ENCODE data around the gene SLC6A6. TPM values are rescaled to one million over a fixed set of nuclear protein-coding genes. Genes with fewer than 3 reads are reported as not detected.

Gene SLC6A6
- total RNA-seq, 4 donors from 2014 or later: 15.0 to 36.2 (median 23.7) TPM

- Histone ChIP-seq H3K36me3 (no peaks in the 10 kb centered on the region), H3K27me3 (peaks cover 0 to 27% (median 0%) of the 10 kb centered on the region in 4 donors), H3K9me3 (no peaks in the 10 kb centered on the region), H3K4me3 (no peak overlapping the region), H3K27ac (replicated peaks in 1 of 4) (no peak overlapping the region), H3K4me1 (peaks cover 17 to 44% (median 23%) of the 10 kb centered on the region in 4 donors)
- intact Hi-C loops (cut with DNase I): no loop called here
- DNase-seq (ENCODE audit: extremely low spot score): no peak
- WGBS: 83% methylated on average over 5 of the region's 14 CpGs
- TF ChIP-seq POLR2A (IDR thresholded peaks at IDR 0.05; ENCODE audit: low read depth): no peak
- TF ChIP-seq EP300 (IDR thresholded peaks at IDR 0.05): no peak
- TF ChIP-seq, protein P1, sequence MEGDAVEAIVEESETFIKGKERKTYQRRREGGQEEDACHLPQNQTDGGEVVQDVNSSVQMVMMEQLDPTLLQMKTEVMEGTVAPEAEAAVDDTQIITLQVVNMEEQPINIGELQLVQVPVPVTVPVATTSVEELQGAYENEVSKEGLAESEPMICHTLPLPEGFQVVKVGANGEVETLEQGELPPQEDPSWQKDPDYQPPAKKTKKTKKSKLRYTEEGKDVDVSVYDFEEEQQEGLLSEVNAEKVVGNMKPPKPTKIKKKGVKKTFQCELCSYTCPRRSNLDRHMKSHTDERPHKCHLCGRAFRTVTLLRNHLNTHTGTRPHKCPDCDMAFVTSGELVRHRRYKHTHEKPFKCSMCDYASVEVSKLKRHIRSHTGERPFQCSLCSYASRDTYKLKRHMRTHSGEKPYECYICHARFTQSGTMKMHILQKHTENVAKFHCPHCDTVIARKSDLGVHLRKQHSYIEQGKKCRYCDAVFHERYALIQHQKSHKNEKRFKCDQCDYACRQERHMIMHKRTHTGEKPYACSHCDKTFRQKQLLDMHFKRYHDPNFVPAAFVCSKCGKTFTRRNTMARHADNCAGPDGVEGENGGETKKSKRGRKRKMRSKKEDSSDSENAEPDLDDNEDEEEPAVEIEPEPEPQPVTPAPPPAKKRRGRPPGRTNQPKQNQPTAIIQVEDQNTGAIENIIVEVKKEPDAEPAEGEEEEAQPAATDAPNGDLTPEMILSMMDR (IDR thresholded peaks at IDR 0.05): no peak
- TF ChIP-seq POLR2AphosphoS5 (IDR thresholded peaks at IDR 0.05): no peak
Measured at GRCh38 chr3:14533457-14533958, 131.1 kb downstream of the SLC6A6 start.

- 56% methylated on average over 20 of the region's 20 CpGs for WGBS
- Histone ChIP-seq H3K27me3 (peaks cover 0 to 27% (median 0%) of the 10 kb centered on the region in 4 donors), H3K9me3 (no peaks in the 10 kb centered on the region), H3K4me1 (peaks cover 20 to 49% (median 23%) of the 10 kb centered on the region in 4 donors), H3K4me3 (no peak overlapping the region), H3K27ac (replicated peaks in 1 of 4) (no peak overlapping the region), H3K36me3 (no peaks in the 10 kb centered on the region)
- no peak for TF ChIP-seq EP300 (IDR thresholded peaks at IDR 0.05)
- TF ChIP-seq, protein P1 (IDR thresholded peaks at IDR 0.05): no peak
- no peak for TF ChIP-seq POLR2AphosphoS5 (IDR thresholded peaks at IDR 0.05)
- TF ChIP-seq POLR2A (IDR thresholded peaks at IDR 0.05; ENCODE audit: low read depth): no peak
- no peak for DNase-seq (ENCODE audit: extremely low spot score)
- intact Hi-C loops (cut with DNase I): no loop called here
Measured at GRCh38 chr3:14534516-14535191, 132.2 kb downstream of the SLC6A6 start.

DNA sequence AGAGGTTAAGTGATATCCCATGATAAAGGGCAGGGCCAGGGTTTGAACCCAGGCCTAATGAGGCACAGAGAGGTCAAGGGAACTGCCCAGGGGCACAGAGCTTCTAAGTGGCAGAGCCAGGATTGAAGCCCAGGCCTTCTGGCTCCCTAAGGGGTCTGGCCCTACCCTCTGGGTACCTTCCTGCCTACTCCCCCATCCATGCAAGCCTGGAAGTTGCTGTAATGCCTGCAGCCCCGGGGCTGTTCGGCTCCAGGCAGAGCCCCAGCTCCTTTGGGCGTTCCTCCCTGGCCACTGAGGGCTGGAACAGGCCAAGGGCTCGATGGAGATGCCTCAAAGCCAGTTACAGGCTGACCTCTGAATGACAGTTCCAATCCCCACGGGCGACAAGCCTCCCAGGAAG, 133.2 kb downstream of the SLC6A6 start:
- TF ChIP-seq POLR2A (IDR thresholded peaks at IDR 0.05; ENCODE audit: low read depth): no peak
- TF ChIP-seq, protein P1 (IDR thresholded peaks at IDR 0.05): no peak
- TF ChIP-seq POLR2AphosphoS5 (IDR thresholded peaks at IDR 0.05): no peak
- no peak for TF ChIP-seq EP300 (IDR thresholded peaks at IDR 0.05)
- WGBS: 67% methylated on average over 5 of the region's 6 CpGs
- no peak overlapping the region for H3K4me3 ChIP-seq
- DNase-seq (ENCODE audit: extremely low spot score): no peak
- peaks cover 20 to 53% (median 23%) of the 10 kb centered on the region in 4 donors for H3K4me1 ChIP-seq
- H3K27me3 ChIP-seq: peaks cover 0 to 27% (median 0%) of the 10 kb centered on the region in 4 donors
- H3K27ac ChIP-seq (replicated peaks in 1 of 4): no peak overlapping the region
- no peaks in the 10 kb centered on the region for H3K36me3 ChIP-seq
- intact Hi-C loops (cut with DNase I): no loop called here
- no peaks in the 10 kb centered on the region for H3K9me3 ChIP-seq

- Histone ChIP-seq H3K27ac (replicated peaks in 1 of 4) (no peak overlapping the region), H3K27me3 (peaks cover 0 to 32% (median 0%) of the 10 kb centered on the region in 4 donors), H3K4me1 (peaks cover 20 to 56% (median 23%) of the 10 kb centered on the region in 4 donors), H3K36me3 (no peaks in the 10 kb centered on the region), H3K4me3 (no peak overlapping the region), H3K9me3 (no peaks in the 10 kb centered on the region)
- no peak for TF ChIP-seq EP300 (IDR thresholded peaks at IDR 0.05)
- no peak for TF ChIP-seq POLR2AphosphoS5 (IDR thresholded peaks at IDR 0.05)
- no peak for TF ChIP-seq POLR2A (IDR thresholded peaks at IDR 0.05; ENCODE audit: low read depth)
- TF ChIP-seq, protein P1 (IDR thresholded peaks at IDR 0.05): no peak
- DNase-seq (ENCODE audit: extremely low spot score): no peak
- WGBS: 90% methylated on average over 10 of the region's 10 CpGs
- intact Hi-C loops (cut with DNase I): no loop called here
Measured at GRCh38 chr3:14536055-14536815, 133.8 kb downstream of the SLC6A6 start.
